Gastroesophageal sphincter (tissue), 3 donors: Measurements from ENCODE around the gene FMN2.

ENCODE experiments used
- CTCF ChIP-seq, 4 experiments: fragments of 200-600 bp in 2 of 4; fragments of 450-650 bp in 2 of 4; sonication (generic) in 1 of 4; IDR thresholded peaks; one replicate each; pipeline ENCODE4 v1.5.1; 2017 to 2019; ENCODE audit warnings: antibody characterized with exemption in 4 of 4, mild to moderate bottlenecking in 2 of 4, moderate library complexity in 2 of 4
- EP300 ChIP-seq: sonication (generic); formaldehyde crosslinking; IDR thresholded peaks from one replicate; pipeline ENCODE4 v1.6.1; 2017; ENCODE audit warnings: antibody characterized with exemption, mild to moderate bottlenecking
- POLR2A ChIP-seq, 2 donors: fragments of 450-650 bp; IDR thresholded peaks; one replicate each; pipeline ENCODE4 v1.6.1; 2017; ENCODE audit warnings: antibody characterized with exemption in 2 of 2, mild to moderate bottlenecking in 2 of 2, moderate library complexity in 1 of 2
- POLR2AphosphoS5 ChIP-seq: sonication (generic); formaldehyde crosslinking; IDR thresholded peaks from one replicate; pipeline ENCODE4 v1.6.1; 2017; ENCODE audit warnings: antibody characterized with exemption

- no peak for TF ChIP-seq POLR2AphosphoS5
- no peak for TF ChIP-seq CTCF (IDR thresholded peaks at IDR 0.05)
- no peak for TF ChIP-seq POLR2A (IDR thresholded peaks at IDR 0.05)
- TF ChIP-seq EP300 = no peak
Measured at GRCh38 chr1:240344918-240345317, 253.2 kb downstream of the FMN2 start.
